ENCODE measurements around the gene SLC16A5.

DNA sequence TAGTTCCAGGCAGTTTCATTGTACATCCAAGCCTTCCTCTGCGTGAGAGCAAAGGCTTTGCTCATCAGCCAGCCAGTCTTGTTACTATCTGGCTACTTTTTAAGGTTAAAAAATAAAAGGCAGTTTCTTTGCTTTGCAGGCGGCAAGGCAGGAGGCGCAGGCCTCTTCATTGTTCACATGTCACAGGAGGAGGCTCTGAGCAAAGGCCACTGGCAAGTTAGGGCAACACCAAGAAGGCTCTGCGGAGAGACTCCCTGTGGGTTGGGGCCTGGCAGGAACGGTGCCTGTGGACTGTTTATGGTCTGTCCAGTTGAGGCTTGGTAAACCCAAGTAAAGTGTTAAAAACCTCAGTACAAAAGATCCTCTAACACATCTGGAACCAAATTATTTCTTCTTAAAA, 47.7 kb downstream of the SLC16A5 start:
- no peak for TF ChIP-seq POLR2A (IDR thresholded peaks at IDR 0.05; ENCODE audit: low read depth, low read length)
- no peak for TF ChIP-seq TAF1 (IDR thresholded peaks at IDR 0.05; ENCODE audit: low read depth, low read length)
- TF ChIP-seq POLR2AphosphoS5 (IDR thresholded peaks at IDR 0.05; ENCODE audit: low read depth, low read length) = no peak
- TF ChIP-seq POU2F2 (IDR thresholded peaks at IDR 0.05; ENCODE audit: low read depth, low read length) = no peak
- no peak for TF ChIP-seq PAX5 (IDR thresholded peaks at IDR 0.05; ENCODE audit: insufficient read depth, low read length, severe bottlenecking)
- no peak for TF ChIP-seq SPI1 (IDR thresholded peaks at IDR 0.05; ENCODE audit: low read depth, low read length)
